Testis (tissue), 2 donors: Measurements from ENCODE around the gene MAP2K5.

ENCODE experiments used
- POLR2A ChIP-seq: fragments of 450-650 bp; IDR thresholded peaks from one replicate; pipeline ENCODE4 v1.6.1; 2017; ENCODE audit warnings: antibody characterized with exemption, mild to moderate bottlenecking, moderate library complexity
- TF ChIP-seq, protein P1 (sequence below), 3 experiments: fragments of 450-650 bp in 2 of 3; fragments of 200-600 bp in 1 of 3; sonication (generic) in 1 of 3; IDR thresholded peaks; one replicate each; pipeline ENCODE4 v1.5.1; 2016 to 2019; ENCODE audit warnings: antibody characterized with exemption in 3 of 3, mild to moderate bottlenecking in 2 of 3, moderate library complexity in 1 of 3

DNA sequence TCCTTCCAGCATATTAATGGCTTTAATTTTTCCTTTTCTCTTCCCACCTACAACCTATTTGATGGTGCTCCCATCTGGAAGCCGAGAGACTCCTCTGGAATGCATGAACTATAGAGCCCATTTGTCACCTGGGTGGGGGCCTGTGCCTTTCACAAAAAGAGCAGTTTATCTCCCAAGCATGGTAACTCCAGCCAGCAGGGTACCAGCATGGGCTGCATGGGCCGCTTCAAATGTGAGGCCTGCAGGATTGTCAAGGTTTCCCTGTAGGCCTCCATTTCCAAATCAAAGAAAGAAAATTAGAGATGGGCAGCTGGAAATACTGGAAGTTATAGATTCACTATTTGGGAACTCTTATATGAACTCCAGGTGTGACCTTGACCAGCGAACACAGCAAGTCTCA, 232.1 kb downstream of the MAP2K5 start:
- TF ChIP-seq POLR2A, result no peak
- TF ChIP-seq, protein P1, sequence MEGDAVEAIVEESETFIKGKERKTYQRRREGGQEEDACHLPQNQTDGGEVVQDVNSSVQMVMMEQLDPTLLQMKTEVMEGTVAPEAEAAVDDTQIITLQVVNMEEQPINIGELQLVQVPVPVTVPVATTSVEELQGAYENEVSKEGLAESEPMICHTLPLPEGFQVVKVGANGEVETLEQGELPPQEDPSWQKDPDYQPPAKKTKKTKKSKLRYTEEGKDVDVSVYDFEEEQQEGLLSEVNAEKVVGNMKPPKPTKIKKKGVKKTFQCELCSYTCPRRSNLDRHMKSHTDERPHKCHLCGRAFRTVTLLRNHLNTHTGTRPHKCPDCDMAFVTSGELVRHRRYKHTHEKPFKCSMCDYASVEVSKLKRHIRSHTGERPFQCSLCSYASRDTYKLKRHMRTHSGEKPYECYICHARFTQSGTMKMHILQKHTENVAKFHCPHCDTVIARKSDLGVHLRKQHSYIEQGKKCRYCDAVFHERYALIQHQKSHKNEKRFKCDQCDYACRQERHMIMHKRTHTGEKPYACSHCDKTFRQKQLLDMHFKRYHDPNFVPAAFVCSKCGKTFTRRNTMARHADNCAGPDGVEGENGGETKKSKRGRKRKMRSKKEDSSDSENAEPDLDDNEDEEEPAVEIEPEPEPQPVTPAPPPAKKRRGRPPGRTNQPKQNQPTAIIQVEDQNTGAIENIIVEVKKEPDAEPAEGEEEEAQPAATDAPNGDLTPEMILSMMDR (IDR thresholded peaks at IDR 0.05), result no peak
